Fibroblast of skin of scalp (primary cell): ENCODE data around the gene WDR6.

ENCODE experiments used
- DNase-seq: peaks from one replicate; pipeline ENCODE4 v3.0.0-alpha.2; 2013

WDR6 gene

GRCh38 chr3:49015072-49015471 lies 7.9 kb downstream of the WDR6 start:
- DNase-seq: no peak

GRCh38 chr3:49015765-49016164 lies 8.6 kb downstream of the WDR6 start:
- DNase-seq: no peak

GRCh38 chr3:49016414-49017228 lies 9.4 kb downstream of the WDR6 start:
- DNase-seq: no peak

- no peak for DNase-seq
Observed at GRCh38 chr3:49017229-49017970, 10.2 kb downstream of the WDR6 start.

GRCh38 chr3:49017971-49018706 lies 10.9 kb downstream of the WDR6 start, which contains the start of gene DALRD3:
Gene DALRD3, minus strand, starts transcription at chr3:49018580. Its CDS starts 16 bp downstream, at chr3:49018564.
- peak; percentile 60 for DNase-seq

GRCh38 chr3:49018707-49019006 lies 11.5 kb downstream of the WDR6 start:
- no peak for DNase-seq

GRCh38 chr3:49019941-49020329 lies 12.7 kb downstream of the WDR6 start:
- no peak for DNase-seq

GRCh38 chr3:49020330-49021212 lies 13.4 kb downstream of the WDR6 start:
- no peak for DNase-seq

GRCh38 chr3:49021213-49021812 lies 14.1 kb downstream of the WDR6 start:
- peak; percentile 98 for DNase-seq

- DNase-seq: peak; percentile 92
Observed at GRCh38 chr3:49021813-49022687, 14.9 kb downstream of the WDR6 start, which contains the start of gene NDUFAF3. Gene NDUFAF3, plus strand, starts transcription at chr3:49022121. Its CDS starts 24 bp downstream, at chr3:49022145.

- DNase-seq: no peak
Observed at GRCh38 chr3:49022688-49023171, 15.5 kb downstream of the WDR6 start.

- DNase-seq: no peak
Observed at GRCh38 chr3:49023775-49024174, 16.6 kb downstream of the WDR6 start.

GRCh38 chr3:49024449-49024848 lies 17.3 kb downstream of the WDR6 start:
- DNase-seq: no peak

- no peak for DNase-seq
Observed at GRCh38 chr3:49025005-49025792, 18.0 kb downstream of the WDR6 start.

- no peak for DNase-seq
Observed at GRCh38 chr3:49025793-49026520, 18.8 kb downstream of the WDR6 start.

- no peak for DNase-seq
Observed at GRCh38 chr3:49026536-49026935, 19.3 kb downstream of the WDR6 start.

- DNase-seq: no peak
Observed at GRCh38 chr3:49027634-49028033, 20.4 kb downstream of the WDR6 start.

- DNase-seq: no peak
Observed at GRCh38 chr3:49028298-49028672, 21.1 kb downstream of the WDR6 start.
